ENCODE measurements around the gene CFAP77.
A peak's percentile ranks its signal among the peaks of the same experiment; 100 is the strongest.
"Not testable (repeated sequence)": the region's sequence is repeated elsewhere in the genome, so short reads cannot be mapped to it uniquely, and the experiment has no call there.

CFAP77 gene

GRCh38 chr9:132547976-132548730, 138.1 kb downstream of the CFAP77 start:
- no peak for DNase-seq (ENCODE audit: low spot score)

- DNase-seq (ENCODE audit: low spot score), result no peak
Measured at GRCh38 chr9:132548751-132549640, 139.0 kb downstream of the CFAP77 start.

GRCh38 chr9:132551556-132551955, 141.5 kb downstream of the CFAP77 start:
- no peak for DNase-seq (ENCODE audit: low spot score)

- DNase-seq (ENCODE audit: low spot score), result no peak
Measured at GRCh38 chr9:132552041-132552440, 142.0 kb downstream of the CFAP77 start.

GRCh38 chr9:132554755-132555154, 144.7 kb downstream of the CFAP77 start:
- DNase-seq (ENCODE audit: low spot score), result no peak

GRCh38 chr9:132555528-132555927, 145.5 kb downstream of the CFAP77 start:
- DNase-seq (ENCODE audit: low spot score), result no peak

GRCh38 chr9:132556235-132556634, 146.2 kb downstream of the CFAP77 start:
- no peak for DNase-seq (ENCODE audit: low spot score)

GRCh38 chr9:132556714-132557113, 146.7 kb downstream of the CFAP77 start:
- DNase-seq (ENCODE audit: low spot score), result no peak

- no peak for DNase-seq (ENCODE audit: low spot score)
Measured at GRCh38 chr9:132557159-132557558, 147.1 kb downstream of the CFAP77 start.

- DNase-seq (ENCODE audit: low spot score), result no peak
Measured at GRCh38 chr9:132559711-132560110, 149.7 kb downstream of the CFAP77 start.

GRCh38 chr9:132560616-132561202, 150.7 kb downstream of the CFAP77 start:
- no peak for DNase-seq (ENCODE audit: low spot score)

- no peak for DNase-seq (ENCODE audit: low spot score)
Measured at GRCh38 chr9:132562306-132562573, 152.2 kb downstream of the CFAP77 start.

- no peak for DNase-seq (ENCODE audit: low spot score)
Measured at GRCh38 chr9:132564526-132564925, 154.5 kb downstream of the CFAP77 start.

GRCh38 chr9:132568787-132569186, 158.8 kb downstream of the CFAP77 start:
- not testable (repeated sequence) for DNase-seq (ENCODE audit: low spot score)

- DNase-seq (ENCODE audit: low spot score), result no peak
Measured at GRCh38 chr9:132571806-132572600, 162.0 kb downstream of the CFAP77 start.

- no peak for DNase-seq (ENCODE audit: low spot score)
Measured at GRCh38 chr9:132572921-132573320, 162.9 kb downstream of the CFAP77 start.

GRCh38 chr9:132575005-132575609, 165.1 kb downstream of the CFAP77 start:
- DNase-seq (ENCODE audit: low spot score), result peak; percentile 30

GRCh38 chr9:132575811-132576210, 165.8 kb downstream of the CFAP77 start:
- DNase-seq (ENCODE audit: low spot score), result no peak

- DNase-seq (ENCODE audit: low spot score), result no peak
Measured at GRCh38 chr9:132577119-132577518, 167.1 kb downstream of the CFAP77 start.

- DNase-seq (ENCODE audit: low spot score), result no peak
Measured at GRCh38 chr9:132578367-132578932, 168.4 kb downstream of the CFAP77 start.

GRCh38 chr9:132579427-132579798, 169.4 kb downstream of the CFAP77 start:
- DNase-seq (ENCODE audit: low spot score), result no peak

All from globus pallidus (tissue), 1 donor.